ENCODE results near the gene KATNBL1.

GRCh38 chr15:34185666-34186065, 24.2 kb downstream of the KATNBL1 start:
- TF ChIP-seq, protein P1, sequence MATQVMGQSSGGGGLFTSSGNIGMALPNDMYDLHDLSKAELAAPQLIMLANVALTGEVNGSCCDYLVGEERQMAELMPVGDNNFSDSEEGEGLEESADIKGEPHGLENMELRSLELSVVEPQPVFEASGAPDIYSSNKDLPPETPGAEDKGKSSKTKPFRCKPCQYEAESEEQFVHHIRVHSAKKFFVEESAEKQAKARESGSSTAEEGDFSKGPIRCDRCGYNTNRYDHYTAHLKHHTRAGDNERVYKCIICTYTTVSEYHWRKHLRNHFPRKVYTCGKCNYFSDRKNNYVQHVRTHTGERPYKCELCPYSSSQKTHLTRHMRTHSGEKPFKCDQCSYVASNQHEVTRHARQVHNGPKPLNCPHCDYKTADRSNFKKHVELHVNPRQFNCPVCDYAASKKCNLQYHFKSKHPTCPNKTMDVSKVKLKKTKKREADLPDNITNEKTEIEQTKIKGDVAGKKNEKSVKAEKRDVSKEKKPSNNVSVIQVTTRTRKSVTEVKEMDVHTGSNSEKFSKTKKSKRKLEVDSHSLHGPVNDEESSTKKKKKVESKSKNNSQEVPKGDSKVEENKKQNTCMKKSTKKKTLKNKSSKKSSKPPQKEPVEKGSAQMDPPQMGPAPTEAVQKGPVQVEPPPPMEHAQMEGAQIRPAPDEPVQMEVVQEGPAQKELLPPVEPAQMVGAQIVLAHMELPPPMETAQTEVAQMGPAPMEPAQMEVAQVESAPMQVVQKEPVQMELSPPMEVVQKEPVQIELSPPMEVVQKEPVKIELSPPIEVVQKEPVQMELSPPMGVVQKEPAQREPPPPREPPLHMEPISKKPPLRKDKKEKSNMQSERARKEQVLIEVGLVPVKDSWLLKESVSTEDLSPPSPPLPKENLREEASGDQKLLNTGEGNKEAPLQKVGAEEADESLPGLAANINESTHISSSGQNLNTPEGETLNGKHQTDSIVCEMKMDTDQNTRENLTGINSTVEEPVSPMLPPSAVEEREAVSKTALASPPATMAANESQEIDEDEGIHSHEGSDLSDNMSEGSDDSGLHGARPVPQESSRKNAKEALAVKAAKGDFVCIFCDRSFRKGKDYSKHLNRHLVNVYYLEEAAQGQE (IDR thresholded peaks at IDR 0.05; ENCODE audit: insufficient read depth in 1 of 2, low read depth in 2 of 2, low read length in 1 of 2), result no peak
- TF ChIP-seq POLR2AphosphoS5 (IDR thresholded peaks at IDR 0.05; ENCODE audit: low read depth, low read length) (no peak), CTCF (IDR thresholded peaks at IDR 0.05) (no peak), TCF7L2 (IDR thresholded peaks at IDR 0.05; ENCODE audit: low read depth, low read length) (no peak)

All from Panc1 (cell line).